Measurements from ENCODE around the gene SIK3. TPM values are rescaled to one million over a fixed set of nuclear protein-coding genes. Genes with fewer than 3 reads are reported as not detected.

The SIK3 gene
- total and polyA plus RNA-seq, 11 donors: 11.8 to 67.4 (median 38.1) TPM

- TF ChIP-seq POLR2A (IDR thresholded peaks at IDR 0.05) (no peak), CTCF (IDR thresholded peaks at IDR 0.05) (no peak)
- H3K27me3 ChIP-seq: no peaks in the 10 kb centered on the region
- intact Hi-C loops (cut with DNase I): loop anchor here in 1 of 10 donors (5.0 kb wide), 1 partner anchor 209 kb away; the partner anchor contains the start of gene SIK3
- ATAC-seq (peak in 3 of 4 donors; percentile 57 to 59 (median 58)), DNase-seq (no peak)
- no peak overlapping the region for H3K4me3 ChIP-seq
- peaks cover 0 to 24% (median 20%) of the 10 kb centered on the region in 9 donors for H3K36me3 ChIP-seq
- peaks cover 0 to 36% (median 12%) of the 10 kb centered on the region in 12 donors for H3K4me1 ChIP-seq
- 55 to 64% (median 63%) methylated on average over 5 of the region's 5 CpGs for WGBS, 4 donors
- H3K9me3 ChIP-seq: no peaks in the 10 kb centered on the region
- peak overlapping the region in 9 of 12 donors; percentile 3 to 77 (median 39) for H3K27ac ChIP-seq
Measured at GRCh38 chr11:116888024-116888423, 210.2 kb downstream of the SIK3 start.

DNA sequence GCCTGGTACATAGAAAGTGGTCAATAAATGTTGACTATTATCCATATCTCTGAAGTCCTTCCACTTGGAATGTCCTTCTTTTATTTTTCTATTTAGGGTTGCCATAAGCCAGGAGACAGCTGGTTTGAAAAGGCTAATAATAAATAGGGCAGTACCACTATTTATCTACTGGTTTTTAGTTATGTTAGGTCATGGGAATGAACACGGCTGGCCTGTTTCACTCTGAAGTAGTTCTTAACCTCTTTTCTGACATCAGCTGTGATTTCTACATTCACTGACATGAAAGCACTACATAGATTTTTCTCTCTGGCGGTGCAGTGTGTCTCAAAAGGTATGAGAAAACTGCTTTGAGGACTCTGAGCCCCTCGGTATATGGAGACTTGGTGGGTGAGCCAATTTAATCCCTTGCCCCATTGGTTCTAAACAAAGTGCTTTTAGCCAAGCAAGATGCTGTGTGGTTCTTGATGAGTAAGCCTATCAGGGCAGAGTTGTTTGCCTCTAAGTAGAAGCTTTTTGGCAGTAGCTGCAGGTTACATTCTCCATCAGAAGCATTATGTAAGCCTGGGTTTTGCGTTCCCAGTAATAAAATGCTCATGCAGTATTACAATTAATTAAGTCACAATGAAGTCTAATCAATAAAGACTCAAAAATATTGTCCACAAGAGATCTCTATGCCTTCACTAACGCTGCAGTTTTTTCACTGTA, 212.1 kb downstream of the SIK3 start:
- TF ChIP-seq CTCF (IDR thresholded peaks at IDR 0.05) (no peak), POLR2A (IDR thresholded peaks at IDR 0.05) (no peak)

DNA sequence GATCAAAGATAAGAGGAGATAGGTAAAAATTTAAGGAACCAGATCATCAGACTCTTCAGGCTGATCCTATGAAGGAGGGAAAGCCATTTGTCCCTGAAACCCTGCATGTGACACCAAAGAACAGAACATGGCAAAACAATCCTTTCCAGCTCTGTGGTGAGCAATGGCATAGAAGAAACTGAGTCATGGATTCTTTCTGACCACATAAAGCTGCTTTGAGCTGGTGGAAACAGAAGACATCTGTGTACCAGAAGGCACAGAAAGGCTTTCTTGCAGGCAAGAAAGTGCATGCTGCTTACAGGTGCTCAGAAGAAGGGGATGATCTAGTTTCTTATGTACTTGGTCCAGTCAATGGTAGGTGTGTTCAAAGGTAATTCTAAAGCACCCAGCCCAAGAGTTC, 215.8 kb downstream of the SIK3 start:
- TF ChIP-seq CTCF (IDR thresholded peaks at IDR 0.05) (no peak), POLR2A (IDR thresholded peaks at IDR 0.05) (no peak)

More for the DNA sequence above, 212.1 kb downstream of the SIK3 start:
- Histone ChIP-seq H3K27ac (peak overlapping the region in 9 of 12 donors; percentile 15 to 77 (median 56)), H3K36me3 (peaks cover 0 to 10% (median 4%) of the 10 kb centered on the region in 9 donors), H3K27me3 (no peaks in the 10 kb centered on the region), H3K4me3 (no peak overlapping the region), H3K9me3 (no peaks in the 10 kb centered on the region), H3K4me1 (peaks cover 0 to 36% (median 12%) of the 10 kb centered on the region in 12 donors)
- intact Hi-C loops (cut with DNase I): loop anchor here in 1 of 10 donors (5.0 kb wide), 1 partner anchor 211 kb away; the partner anchor contains the start of gene SIK3
- DNase-seq (no peak), ATAC-seq (peak; percentile 69 to 85 (median 81))
- WGBS, 4 donors: 62 to 66% (median 63%) methylated on average over 5 of the region's 5 CpGs

DNA sequence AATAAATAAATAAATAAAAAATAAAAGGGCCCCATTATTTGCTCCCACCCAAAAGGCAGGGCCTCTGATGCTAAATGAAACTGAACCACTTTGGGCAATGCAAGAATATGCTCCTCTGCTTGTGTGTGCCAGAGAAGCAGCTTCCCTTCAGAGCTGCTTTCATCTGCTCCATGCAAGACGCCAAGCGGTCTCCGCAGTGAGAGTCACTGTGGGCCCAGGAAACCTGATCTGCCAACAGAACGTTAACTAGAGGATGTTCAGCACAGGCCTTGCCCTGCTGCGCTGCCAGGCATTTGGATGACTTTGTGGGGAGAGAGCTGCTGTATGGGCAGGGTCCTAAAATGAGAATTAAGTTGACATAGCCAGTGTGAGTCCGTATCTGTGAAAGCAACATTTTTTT, 217.1 kb downstream of the SIK3 start:
- no peak overlapping the region for H3K4me3 ChIP-seq
- DNase-seq (no peak), ATAC-seq (no peak)
- intact Hi-C loops (cut with DNase I): loop anchor here in 6 of 10 donors (2.0 to 5.0 kb wide), 5 partner anchors 218 to 346 kb away; partner anchors contain the start of gene SIK3 (in 2 of the 6)
- TF ChIP-seq POLR2A (IDR thresholded peaks at IDR 0.05): no peak
- no peak for TF ChIP-seq CTCF (IDR thresholded peaks at IDR 0.05)
- peaks cover 0 to 26% (median 5%) of the 10 kb centered on the region in 12 donors for H3K4me1 ChIP-seq
- WGBS, 4 donors: 81 to 86% (median 84%) methylated on average over 6 of the region's 6 CpGs
- no peaks in the 10 kb centered on the region for H3K9me3 ChIP-seq
- no peak overlapping the region for H3K27ac ChIP-seq
- H3K27me3 ChIP-seq: no peaks in the 10 kb centered on the region
- peaks cover 0 to 9% (median 5%) of the 10 kb centered on the region in 9 donors for H3K36me3 ChIP-seq

More for the DNA sequence above, 215.8 kb downstream of the SIK3 start:
- ATAC-seq (no peak), DNase-seq (no peak)
- peaks cover 0 to 28% (median 8%) of the 10 kb centered on the region in 12 donors for H3K4me1 ChIP-seq
- H3K36me3 ChIP-seq: peaks cover 0 to 7% (median 0%) of the 10 kb centered on the region in 9 donors
- H3K9me3 ChIP-seq: no peaks in the 10 kb centered on the region
- H3K27ac ChIP-seq: no peak overlapping the region
- intact Hi-C loops (cut with DNase I): loop anchor here in 3 of 10 donors (2.0 to 5.0 kb wide), 3 partner anchors 216 to 345 kb away; partner anchors contain the start of gene SIK3 (in 1 of the 3)
- no peaks in the 10 kb centered on the region for H3K27me3 ChIP-seq
- H3K4me3 ChIP-seq: no peak overlapping the region

Data from heart left ventricle (tissue), 16 donors.